ENCODE results near the gene L1CAM. TPM values are rescaled to one million over a fixed set of nuclear protein-coding genes. Genes with fewer than 3 reads are reported as not detected.

L1CAM gene
- total RNA-seq, 1 donor from 2014 or later, result 122 TPM

GRCh38 chrX:153865321-153865580 is 20.7 kb downstream of the L1CAM start:
- Histone ChIP-seq H3K27me3 (ENCODE audit: control insufficient read depth, insufficient read depth, low read length) (no peaks in the 10 kb centered on the region), H3K36me3 (ENCODE audit: control insufficient read depth, insufficient read depth, low read length) (no peaks in the 10 kb centered on the region), H3K4me3 (ENCODE audit: low read depth, low read length) (no peak overlapping the region)
- no peak for DNase-seq (ENCODE audit: low read depth)
- TF ChIP-seq, protein P1, sequence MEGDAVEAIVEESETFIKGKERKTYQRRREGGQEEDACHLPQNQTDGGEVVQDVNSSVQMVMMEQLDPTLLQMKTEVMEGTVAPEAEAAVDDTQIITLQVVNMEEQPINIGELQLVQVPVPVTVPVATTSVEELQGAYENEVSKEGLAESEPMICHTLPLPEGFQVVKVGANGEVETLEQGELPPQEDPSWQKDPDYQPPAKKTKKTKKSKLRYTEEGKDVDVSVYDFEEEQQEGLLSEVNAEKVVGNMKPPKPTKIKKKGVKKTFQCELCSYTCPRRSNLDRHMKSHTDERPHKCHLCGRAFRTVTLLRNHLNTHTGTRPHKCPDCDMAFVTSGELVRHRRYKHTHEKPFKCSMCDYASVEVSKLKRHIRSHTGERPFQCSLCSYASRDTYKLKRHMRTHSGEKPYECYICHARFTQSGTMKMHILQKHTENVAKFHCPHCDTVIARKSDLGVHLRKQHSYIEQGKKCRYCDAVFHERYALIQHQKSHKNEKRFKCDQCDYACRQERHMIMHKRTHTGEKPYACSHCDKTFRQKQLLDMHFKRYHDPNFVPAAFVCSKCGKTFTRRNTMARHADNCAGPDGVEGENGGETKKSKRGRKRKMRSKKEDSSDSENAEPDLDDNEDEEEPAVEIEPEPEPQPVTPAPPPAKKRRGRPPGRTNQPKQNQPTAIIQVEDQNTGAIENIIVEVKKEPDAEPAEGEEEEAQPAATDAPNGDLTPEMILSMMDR (IDR thresholded peaks at IDR 0.05; ENCODE audit: insufficient read depth, low read length, poor library complexity, severe bottlenecking), result no peak

- Histone ChIP-seq H3K4me3 (ENCODE audit: low read depth, low read length) (no peak overlapping the region), H3K27me3 (ENCODE audit: control insufficient read depth, insufficient read depth, low read length) (no peaks in the 10 kb centered on the region), H3K36me3 (ENCODE audit: control insufficient read depth, insufficient read depth, low read length) (no peaks in the 10 kb centered on the region)
- TF ChIP-seq, protein P1 (IDR thresholded peaks at IDR 0.05; ENCODE audit: insufficient read depth, low read length, poor library complexity, severe bottlenecking), result no peak
- DNase-seq (ENCODE audit: low read depth), result no peak
These were observed 21.2 kb downstream of the L1CAM start for GRCh38 chrX:153864561-153865320.

- Histone ChIP-seq H3K4me3 (ENCODE audit: low read depth, low read length) (no peak overlapping the region), H3K36me3 (ENCODE audit: control insufficient read depth, insufficient read depth, low read length) (no peaks in the 10 kb centered on the region), H3K27me3 (ENCODE audit: control insufficient read depth, insufficient read depth, low read length) (no peaks in the 10 kb centered on the region)
- no peak for DNase-seq (ENCODE audit: low read depth)
- TF ChIP-seq, protein P1 (IDR thresholded peaks at IDR 0.05; ENCODE audit: insufficient read depth, low read length, poor library complexity, severe bottlenecking), result no peak
These were observed 21.9 kb downstream of the L1CAM start for GRCh38 chrX:153864101-153864500.

DNA sequence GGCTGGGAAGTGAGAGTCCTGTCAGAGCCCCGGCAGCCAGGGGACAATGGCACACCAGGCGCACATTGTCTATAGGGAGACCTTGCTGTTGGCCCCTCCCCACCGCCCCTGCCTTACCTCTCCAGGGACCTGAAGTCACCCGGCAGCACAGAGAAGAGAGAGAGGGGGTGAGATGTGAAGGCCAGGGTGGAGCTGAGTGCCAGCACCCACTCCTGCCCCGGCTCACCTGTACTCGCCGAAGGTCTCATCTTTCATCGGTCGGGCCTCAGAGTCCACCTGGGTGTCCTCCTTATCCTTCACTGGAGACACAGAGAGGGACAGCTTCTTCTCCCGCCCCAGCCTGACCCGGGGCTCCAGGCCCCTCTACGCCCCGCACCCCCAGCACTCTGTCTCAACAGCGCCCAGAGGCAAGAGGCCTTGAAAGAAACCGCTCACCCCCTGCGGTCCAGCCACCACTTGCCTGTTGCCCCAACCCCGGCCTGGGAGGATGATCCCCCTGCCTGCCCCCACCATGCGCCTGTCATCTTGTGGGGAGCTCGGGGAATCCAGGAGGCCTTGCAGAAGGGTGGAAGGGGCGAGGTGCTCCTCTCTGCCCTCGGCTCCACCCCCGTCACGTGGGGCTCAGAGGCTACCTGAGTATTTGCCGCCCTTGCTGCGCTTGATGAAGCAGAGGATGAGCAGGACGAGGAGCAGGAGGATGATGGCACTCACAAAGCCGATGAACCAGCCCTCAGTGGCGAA is 22.6 kb downstream of the L1CAM start:
- TF ChIP-seq, protein P1 (IDR thresholded peaks at IDR 0.05; ENCODE audit: insufficient read depth, low read length, poor library complexity, severe bottlenecking), result no peak
- Histone ChIP-seq H3K36me3 (ENCODE audit: control insufficient read depth, insufficient read depth, low read length) (no peaks in the 10 kb centered on the region), H3K27me3 (ENCODE audit: control insufficient read depth, insufficient read depth, low read length) (no peaks in the 10 kb centered on the region), H3K4me3 (ENCODE audit: low read depth, low read length) (no peak overlapping the region)
- DNase-seq (ENCODE audit: low read depth), result no peak

DNA sequence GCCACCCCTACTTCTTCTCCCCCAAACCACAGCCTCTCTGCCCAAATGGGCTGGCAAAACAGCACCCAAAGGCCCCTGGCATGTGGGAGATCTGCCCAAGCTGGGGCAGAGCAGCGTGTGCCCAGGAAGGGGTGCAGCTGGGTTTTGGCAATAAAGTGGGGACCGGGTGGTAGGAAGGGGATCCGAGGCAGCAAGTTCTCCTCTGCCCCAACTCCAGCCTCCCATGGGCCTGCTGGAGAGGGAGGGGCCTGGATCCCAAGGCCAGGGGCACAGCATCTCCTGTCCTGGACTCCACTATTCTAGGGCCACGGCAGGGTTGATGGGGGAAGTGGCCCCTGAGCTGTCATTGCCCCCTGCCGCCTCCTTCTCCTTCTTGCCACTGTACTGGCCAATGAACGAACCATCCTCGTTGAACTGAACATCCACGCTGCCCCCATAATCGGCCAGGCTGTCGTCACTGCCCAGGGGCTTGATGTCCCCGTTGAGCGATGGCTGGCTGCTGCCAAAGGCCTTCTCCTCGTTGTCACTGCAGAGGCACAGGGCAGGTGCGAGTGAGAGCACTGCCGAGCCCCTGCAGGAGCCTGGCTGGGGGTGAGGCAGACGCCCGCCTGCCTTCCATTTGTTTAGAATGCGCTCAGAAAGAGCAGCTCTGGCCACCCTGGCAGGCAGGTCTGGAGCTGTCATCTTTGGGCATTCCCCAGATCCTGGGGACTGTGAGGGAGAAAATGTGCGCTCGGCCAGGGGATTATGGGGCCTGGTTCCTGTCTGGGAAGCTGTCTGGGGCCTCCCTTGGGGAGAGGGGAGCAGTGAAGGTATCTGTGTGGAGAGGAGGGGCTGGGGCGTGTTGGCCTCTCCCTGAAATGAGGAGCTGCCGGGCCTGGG is 23.4 kb downstream of the L1CAM start:
- Histone ChIP-seq H3K4me3 (ENCODE audit: low read depth, low read length) (no peak overlapping the region), H3K36me3 (ENCODE audit: control insufficient read depth, insufficient read depth, low read length) (no peaks in the 10 kb centered on the region), H3K27me3 (ENCODE audit: control insufficient read depth, insufficient read depth, low read length) (no peaks in the 10 kb centered on the region)
- no peak for DNase-seq (ENCODE audit: low read depth)
- TF ChIP-seq, protein P1 (IDR thresholded peaks at IDR 0.05; ENCODE audit: insufficient read depth, low read length, poor library complexity, severe bottlenecking), result no peak
